Bronchial epithelial cell (primary cell): ENCODE results near the gene MYH11. TPM values are rescaled to one million over a fixed set of nuclear protein-coding genes. Genes with fewer than 3 reads are reported as not detected.

Experiments used
- DNase-seq: peaks from one replicate; pipeline ENCODE4 v3.0.0-alpha.2; 2010; ENCODE audit warnings: low read depth
- FAIRE-seq: peaks from 2 replicates; lab custom pipeline; 2011; peaks lifted over from hg19 to GRCh38; lab: Jason Lieb, UNC
- H3K27me3 ChIP-seq: 2 replicates; pipeline ENCODE4 v1.5.1; 2011; ENCODE audit warnings: low read length; ENCODE audit not compliant: control insufficient read depth, insufficient read depth
- H3K36me3 ChIP-seq: 2 replicates; pipeline ENCODE4 v1.5.1; 2011; ENCODE audit warnings: low read length; ENCODE audit not compliant: control insufficient read depth, insufficient read depth
- H3K4me3 ChIP-seq: 2 replicates; pipeline ENCODE4 v1.5.1; 2011; ENCODE audit warnings: mild to moderate bottlenecking, low read depth, low read length, control low read depth
- total RNA-seq: library from RNA; depleted of rRNA; stranded (reverse); fragments of >200 nt; gene quantifications from 2 replicates; pipeline ENCODE4 v1.2.1, GENCODE V29; 2014
- TF ChIP-seq, protein P1 (sequence below): IDR thresholded peaks from 2 replicates; pipeline ENCODE4 v1.5.1; 2011; ENCODE audit warnings: mild to moderate bottlenecking, moderate library complexity, low read length, control low read depth, inconsistent platforms; ENCODE audit not compliant: insufficient read depth, severe bottlenecking

Gene MYH11
- total RNA-seq, 1 donor from 2014 or later = under 0.01 TPM

GRCh38 chr16:15899538-15900100, 42.8 kb upstream of the MYH11 start:
- Histone ChIP-seq H3K27me3 (no peaks in the 10 kb centered on the region), H3K4me3 (no peak overlapping the region), H3K36me3 (no peaks in the 10 kb centered on the region)
- FAIRE-seq (peak; percentile 97), DNase-seq (peak; percentile 99)
- TF ChIP-seq, protein P1, sequence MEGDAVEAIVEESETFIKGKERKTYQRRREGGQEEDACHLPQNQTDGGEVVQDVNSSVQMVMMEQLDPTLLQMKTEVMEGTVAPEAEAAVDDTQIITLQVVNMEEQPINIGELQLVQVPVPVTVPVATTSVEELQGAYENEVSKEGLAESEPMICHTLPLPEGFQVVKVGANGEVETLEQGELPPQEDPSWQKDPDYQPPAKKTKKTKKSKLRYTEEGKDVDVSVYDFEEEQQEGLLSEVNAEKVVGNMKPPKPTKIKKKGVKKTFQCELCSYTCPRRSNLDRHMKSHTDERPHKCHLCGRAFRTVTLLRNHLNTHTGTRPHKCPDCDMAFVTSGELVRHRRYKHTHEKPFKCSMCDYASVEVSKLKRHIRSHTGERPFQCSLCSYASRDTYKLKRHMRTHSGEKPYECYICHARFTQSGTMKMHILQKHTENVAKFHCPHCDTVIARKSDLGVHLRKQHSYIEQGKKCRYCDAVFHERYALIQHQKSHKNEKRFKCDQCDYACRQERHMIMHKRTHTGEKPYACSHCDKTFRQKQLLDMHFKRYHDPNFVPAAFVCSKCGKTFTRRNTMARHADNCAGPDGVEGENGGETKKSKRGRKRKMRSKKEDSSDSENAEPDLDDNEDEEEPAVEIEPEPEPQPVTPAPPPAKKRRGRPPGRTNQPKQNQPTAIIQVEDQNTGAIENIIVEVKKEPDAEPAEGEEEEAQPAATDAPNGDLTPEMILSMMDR = no peak

DNA sequence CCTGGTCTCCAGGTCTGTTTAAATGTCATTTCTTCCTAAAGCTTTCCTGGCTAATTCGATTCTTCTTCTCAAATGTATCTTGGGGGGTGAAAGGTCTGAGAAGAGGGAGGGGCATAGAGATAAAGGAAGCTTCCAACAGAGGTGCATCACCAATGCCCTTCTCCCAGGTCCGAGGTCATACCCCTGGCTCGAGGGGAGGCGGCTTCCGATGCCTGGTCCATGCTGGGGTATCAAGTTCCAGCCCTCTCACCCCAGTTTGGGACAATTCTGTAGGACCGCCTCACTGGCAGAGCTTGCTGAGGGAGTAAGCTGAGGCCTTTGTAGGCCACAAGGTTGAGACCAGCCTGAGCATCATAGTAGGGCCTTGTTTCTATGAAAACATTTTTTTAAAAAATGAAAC, 41.8 kb upstream of the MYH11 start:
- no peak for FAIRE-seq
- H3K4me3 ChIP-seq = no peak overlapping the region
- no peaks in the 10 kb centered on the region for H3K27me3 ChIP-seq
- no peak for DNase-seq
- TF ChIP-seq, protein P1 = no peak
- no peaks in the 10 kb centered on the region for H3K36me3 ChIP-seq

- TF ChIP-seq, protein P1 = no peak
- no peaks in the 10 kb centered on the region for H3K27me3 ChIP-seq
- no peak overlapping the region for H3K4me3 ChIP-seq
- no peaks in the 10 kb centered on the region for H3K36me3 ChIP-seq
- DNase-seq (peak; percentile 77), FAIRE-seq (no peak)
These were observed 41.0 kb upstream of the MYH11 start for GRCh38 chr16:15897834-15898254.

DNA sequence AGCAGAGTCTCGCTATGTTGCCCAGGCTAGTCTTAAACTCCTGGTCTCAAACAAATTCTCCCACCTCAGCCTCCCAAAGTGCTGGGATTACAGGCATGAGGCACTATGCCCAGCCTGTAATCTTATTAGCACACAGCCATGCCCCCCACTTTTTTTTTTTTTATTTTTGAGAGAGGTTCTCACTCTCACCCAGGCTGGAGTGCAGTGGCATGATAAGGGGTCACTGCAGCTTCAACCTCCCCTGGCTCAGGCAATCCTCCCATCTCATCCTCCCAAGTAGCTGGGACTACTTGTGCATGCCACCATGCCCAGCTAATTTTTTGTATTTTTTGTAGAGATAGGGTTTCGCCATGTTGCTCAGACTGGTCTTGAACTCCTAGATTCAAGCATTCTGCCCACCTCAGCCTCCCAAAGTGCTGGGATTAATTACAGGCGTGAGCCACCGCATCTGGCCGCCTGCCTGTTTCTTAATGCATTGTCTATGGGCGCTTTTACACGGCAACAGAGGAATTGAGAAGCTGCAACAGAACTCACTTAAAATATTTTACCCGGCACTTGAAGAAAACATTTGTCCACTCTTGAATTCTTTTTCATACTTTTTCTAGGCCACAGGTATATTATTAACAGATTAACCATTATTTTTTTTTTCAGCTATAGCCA, 40.4 kb upstream of the MYH11 start:
- TF ChIP-seq, protein P1 = no peak
- no peak for DNase-seq
- Histone ChIP-seq H3K36me3 (no peaks in the 10 kb centered on the region), H3K27me3 (no peaks in the 10 kb centered on the region), H3K4me3 (no peak overlapping the region)
- FAIRE-seq = no peak

- FAIRE-seq = no peak
- Histone ChIP-seq H3K4me3 (no peak overlapping the region), H3K27me3 (no peaks in the 10 kb centered on the region), H3K36me3 (no peaks in the 10 kb centered on the region)
- TF ChIP-seq, protein P1 = no peak
- peak; percentile 85 for DNase-seq
These were observed 37.9 kb upstream of the MYH11 start for GRCh38 chr16:15894571-15895374.
